GM13977 (cell line): ENCODE measurements around the gene MS4A6E.

Source experiments
- DNase-seq: peaks from one replicate; pipeline ENCODE4 v3.0.0; 2012; ENCODE audit warnings: low spot score
- in situ Hi-C: fragments of 300-500 bp; cut with MboI; formaldehyde crosslinking; loops from one replicate; pipeline ENCODE4 v1.12.0; 2022; ENCODE audit warnings: low sequenced_read_pairs, low pct_unique_long_range_greater_than_20kb, mixed read lengths, inconsistent platforms; ENCODE audit not compliant: unreplicated experiment
- TF ChIP-seq, protein P1 (sequence below): IDR thresholded peaks from 2 replicates; pipeline ENCODE4 v1.5.1; 2012; ENCODE audit warnings: mild to moderate bottlenecking, control low read depth; ENCODE audit not compliant: insufficient read depth; ENCODE audit errors: extremely low read depth, missing control alignments

MS4A6E gene

DNA sequence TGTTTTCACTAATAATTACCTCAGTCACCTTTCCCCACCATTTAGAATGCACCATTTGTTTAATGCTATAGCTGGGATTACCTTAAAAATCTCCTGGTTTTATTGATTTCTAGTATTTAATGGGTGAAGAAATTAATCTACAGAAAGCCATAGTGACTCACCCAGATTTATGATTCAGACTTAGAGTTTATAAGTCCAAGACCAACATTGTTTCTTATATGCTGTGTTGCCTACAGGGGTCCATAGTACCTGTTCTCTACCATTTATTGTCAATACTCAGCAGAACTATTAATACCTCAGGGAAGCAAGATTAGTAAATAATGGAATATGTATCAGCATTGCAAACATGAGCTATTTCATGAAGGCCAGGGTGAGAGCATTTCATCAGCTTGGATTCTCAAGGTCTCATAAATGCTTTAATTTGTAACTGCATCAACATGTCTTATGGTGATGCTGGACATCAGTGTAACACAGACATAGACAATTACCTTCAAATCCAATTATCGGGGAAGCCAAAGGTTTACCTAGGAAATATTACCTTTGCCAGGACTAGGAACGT, 43.3 kb downstream of the MS4A6E start:
- TF ChIP-seq, protein P1, sequence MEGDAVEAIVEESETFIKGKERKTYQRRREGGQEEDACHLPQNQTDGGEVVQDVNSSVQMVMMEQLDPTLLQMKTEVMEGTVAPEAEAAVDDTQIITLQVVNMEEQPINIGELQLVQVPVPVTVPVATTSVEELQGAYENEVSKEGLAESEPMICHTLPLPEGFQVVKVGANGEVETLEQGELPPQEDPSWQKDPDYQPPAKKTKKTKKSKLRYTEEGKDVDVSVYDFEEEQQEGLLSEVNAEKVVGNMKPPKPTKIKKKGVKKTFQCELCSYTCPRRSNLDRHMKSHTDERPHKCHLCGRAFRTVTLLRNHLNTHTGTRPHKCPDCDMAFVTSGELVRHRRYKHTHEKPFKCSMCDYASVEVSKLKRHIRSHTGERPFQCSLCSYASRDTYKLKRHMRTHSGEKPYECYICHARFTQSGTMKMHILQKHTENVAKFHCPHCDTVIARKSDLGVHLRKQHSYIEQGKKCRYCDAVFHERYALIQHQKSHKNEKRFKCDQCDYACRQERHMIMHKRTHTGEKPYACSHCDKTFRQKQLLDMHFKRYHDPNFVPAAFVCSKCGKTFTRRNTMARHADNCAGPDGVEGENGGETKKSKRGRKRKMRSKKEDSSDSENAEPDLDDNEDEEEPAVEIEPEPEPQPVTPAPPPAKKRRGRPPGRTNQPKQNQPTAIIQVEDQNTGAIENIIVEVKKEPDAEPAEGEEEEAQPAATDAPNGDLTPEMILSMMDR: no peak
- DNase-seq: no peak
- in situ Hi-C loops: loop anchor here (25.0 kb wide), 1 partner anchor 392 kb away; the partner anchor contains the start of gene MS4A15

DNA sequence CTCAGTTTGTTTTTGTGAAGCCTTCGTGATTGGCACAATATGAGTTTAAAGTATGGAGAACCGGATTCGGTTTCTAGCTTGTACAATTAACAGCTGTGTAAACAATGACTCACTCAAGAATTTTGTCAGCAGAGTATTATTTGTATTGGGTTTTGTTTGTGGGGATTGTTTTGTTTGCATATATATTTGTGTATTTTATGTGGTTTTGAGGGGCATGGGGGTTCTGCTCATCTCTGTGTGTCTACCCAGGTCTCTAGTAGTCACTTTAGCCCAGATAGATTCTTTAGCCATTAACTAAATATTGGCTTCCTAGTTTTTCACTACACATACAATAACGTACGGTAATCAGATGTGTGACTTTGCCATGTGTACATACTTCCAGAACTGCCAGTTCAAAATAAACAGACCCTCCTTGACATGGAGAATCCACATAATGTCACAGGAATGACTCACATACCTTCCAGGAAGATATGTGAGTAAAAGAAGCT, 43.8 kb downstream of the MS4A6E start:
- in situ Hi-C loops: loop anchor here (25.0 kb wide), 1 partner anchor 391 kb away; the partner anchor contains the start of gene MS4A15
- DNase-seq: no peak
- TF ChIP-seq, protein P1: no peak

DNA sequence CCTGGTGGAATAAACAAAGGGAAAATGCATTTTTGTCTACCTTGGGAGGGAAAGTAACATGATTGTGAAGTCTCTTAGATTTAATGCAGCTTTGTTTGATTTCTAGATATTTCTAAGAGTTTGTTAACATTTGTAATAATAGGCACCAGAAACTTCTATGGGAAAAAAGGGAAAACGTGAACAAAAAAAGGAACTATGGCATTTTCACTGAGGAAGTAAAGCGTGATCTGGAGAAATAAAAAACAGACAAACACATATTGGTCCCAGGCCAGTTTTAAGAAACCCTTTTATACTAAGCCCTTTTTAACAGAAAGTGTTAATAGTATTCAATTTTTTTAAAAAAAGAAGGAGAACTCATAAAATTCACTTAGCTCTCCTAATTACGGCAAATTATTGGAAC, 44.3 kb downstream of the MS4A6E start:
- in situ Hi-C loops: loop anchor here (25.0 kb wide), 1 partner anchor 391 kb away; the partner anchor contains the start of gene MS4A15
- no peak for DNase-seq
- TF ChIP-seq, protein P1: no peak

DNA sequence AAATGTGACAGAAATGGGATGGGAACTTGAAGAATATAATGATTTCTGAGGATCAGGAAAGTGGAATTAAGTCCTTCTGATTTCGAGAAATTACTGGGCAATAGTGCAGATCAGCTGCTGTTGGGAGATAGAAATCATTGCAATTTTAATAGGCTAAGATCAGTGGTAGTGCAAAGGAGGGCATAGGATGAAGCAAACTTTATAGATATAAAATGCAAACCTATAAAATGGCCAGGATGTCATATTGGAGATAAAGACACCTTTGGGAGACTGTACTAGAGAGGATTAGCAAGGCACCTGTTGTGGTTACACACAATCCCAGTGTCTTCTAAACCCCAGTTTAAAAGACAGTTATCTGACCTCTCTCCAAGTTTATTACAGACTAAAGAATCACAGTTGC, 44.8 kb downstream of the MS4A6E start:
- TF ChIP-seq, protein P1: no peak
- DNase-seq: no peak
- in situ Hi-C loops: loop anchor here (25.0 kb wide), 1 partner anchor 390 kb away; the partner anchor contains the start of gene MS4A15

DNA sequence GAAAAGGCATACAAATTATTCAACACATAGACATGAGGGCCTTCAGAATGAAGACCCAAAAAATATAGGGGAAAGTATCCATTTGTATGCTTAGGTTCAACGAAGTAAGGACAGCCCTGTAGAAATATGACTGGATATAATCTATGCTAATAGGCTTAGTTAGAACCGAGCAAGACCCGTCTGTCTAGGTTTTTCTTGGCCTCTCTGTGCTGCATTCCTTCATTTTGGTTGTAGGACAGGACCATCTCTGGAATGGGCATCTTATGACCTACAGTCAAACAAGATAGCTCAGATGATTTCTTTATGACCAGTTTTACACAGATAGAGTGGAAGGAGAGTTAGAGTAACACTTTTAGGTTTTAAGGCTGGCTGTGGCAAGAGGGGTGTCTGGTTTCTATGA, 45.7 kb downstream of the MS4A6E start:
- TF ChIP-seq, protein P1: no peak
- in situ Hi-C loops: loop anchor here (25.0 kb wide), 1 partner anchor 390 kb away; the partner anchor contains the start of gene MS4A15
- DNase-seq: no peak

DNA sequence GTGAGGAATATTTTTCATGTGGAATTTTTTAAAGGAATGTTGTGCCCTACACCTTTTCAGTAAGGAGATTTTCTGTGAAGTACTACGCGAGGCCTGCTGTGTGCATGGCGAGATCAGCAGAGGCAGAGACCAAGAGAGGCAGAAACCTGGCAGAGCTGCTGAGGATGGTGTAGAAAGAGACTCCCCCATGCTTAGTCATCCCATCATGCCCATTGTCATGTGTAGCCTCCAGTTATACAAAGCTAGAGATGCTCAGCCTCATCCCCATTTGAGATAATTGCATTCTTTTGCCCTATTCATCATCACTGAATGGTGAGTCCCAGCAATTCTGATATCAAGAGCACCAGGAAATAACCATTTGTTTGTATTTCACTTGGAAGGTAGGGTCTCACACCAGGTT, 48.3 kb downstream of the MS4A6E start:
- TF ChIP-seq, protein P1: no peak
- DNase-seq: no peak
- in situ Hi-C loops: no loop called here
